Posterior cingulate gyrus (tissue), 11 donors: ENCODE results near the gene TREML1.

ENCODE experiments used
- DNase-seq, 10 donors: peaks; one replicate each; pipeline versions ENCODE4 v3.0.0 to v3.0.0-alpha.2; 2020 to 2021; ENCODE audit warnings: mixed read lengths in 3 of 10
- intact Hi-C: fragments of 100-400 bp; cut with DNase I; formaldehyde crosslinking; loops from one replicate; pipeline ENCODE4 v1.15.1; 2023

TREML1 gene

DNA sequence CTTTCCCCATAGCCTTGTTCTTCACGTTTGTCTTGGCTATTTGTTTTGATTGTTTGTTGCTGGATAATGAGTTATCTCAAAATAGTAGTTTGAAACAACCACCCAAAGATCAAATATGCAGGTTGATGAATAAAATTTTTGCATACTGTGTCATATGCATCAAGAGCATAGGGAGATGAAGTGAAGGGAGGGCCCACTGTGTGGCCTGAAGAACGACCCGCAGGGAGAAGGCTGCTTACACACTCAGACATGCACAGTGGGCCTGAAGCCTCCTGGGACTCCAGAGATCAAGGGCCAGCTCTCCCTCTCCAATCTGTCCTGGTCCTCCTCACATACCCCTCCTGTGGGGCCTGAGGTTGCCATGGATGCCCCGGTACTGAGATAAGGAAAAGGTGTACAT lies 25.0 kb upstream of the TREML1 start:
- no peak for DNase-seq
- intact Hi-C loops, result no loop called here

DNA sequence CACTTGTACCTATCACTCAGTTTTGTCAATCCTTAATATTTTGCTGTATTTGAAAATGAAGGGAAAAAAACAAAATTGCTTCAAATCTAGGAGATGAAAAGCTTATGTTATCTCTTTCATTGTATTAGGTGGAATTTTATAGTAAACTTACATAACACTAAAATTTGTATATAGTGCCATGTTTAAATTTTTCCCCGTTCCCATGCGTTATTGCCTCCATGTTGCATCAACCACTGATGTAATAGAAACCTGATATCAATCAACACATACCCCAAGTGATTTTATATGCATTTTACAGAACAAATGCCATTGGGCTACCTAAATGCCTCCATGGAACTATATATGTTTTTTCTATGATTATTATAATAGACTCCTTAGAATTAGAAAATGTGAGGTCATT lies 23.5 kb upstream of the TREML1 start:
- intact Hi-C loops, result no loop called here

DNA sequence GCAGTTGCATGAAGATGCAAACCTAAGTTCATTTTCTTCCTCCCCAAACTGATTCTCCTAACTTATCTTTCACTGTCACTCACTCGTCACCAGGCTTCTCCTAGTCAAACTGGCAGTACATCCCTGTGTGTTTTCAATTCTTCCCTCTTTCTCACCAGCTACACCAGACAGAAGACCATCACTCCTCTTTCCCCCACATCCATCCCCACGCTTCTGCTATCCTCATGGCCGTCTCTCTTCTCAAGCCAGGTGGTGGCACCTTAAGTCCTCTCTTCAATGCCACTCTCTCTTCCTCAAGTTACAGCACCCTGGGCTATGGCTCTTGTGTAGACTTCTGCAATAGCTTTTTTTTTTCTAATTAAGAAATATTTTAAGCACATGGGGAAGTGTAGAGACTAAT lies 23.1 kb upstream of the TREML1 start:
- no peak for DNase-seq
- intact Hi-C loops, result no loop called here

More for the DNA sequence above, 23.5 kb upstream of the TREML1 start:
- DNase-seq, result no peak

DNA sequence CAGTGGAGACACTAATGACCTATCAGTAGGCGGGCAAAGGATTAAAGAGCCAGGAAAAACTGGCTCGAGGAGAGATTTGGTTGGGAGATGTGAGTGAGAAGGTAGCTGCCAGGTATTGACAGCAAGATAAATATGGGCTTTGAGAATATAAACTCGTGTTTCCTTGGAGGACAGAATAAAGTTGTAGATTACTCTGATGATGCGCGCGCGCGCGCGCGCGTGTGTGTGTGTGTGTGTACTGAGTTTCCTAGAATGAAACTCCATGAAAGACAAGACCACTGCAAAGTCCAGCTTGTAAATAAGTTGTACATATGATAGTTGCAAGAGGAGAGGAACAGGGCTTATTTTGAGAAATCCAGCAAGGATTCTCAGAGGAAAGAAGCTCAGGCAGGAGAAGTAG lies 22.0 kb upstream of the TREML1 start:
- no peak for DNase-seq
- intact Hi-C loops, result no loop called here

DNA sequence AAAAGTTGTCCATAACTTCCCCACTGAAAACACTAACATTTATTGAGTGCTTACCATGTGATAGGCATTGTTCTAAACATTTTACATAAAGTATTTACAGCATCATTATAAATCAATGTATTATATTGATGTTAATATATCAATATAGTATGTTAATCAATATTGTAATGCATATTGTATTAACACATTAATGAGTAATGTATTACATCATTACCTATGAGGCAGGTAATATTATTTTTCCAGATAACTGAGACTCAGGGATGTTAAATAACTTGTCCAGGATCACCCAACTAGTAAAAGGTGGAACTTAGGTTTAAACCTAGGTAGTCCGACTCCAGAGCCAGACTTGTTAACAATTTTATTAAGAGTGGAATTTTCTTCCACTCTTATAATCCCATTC lies 20.9 kb upstream of the TREML1 start:
- intact Hi-C loops, result no loop called here
- DNase-seq, result no peak

DNA sequence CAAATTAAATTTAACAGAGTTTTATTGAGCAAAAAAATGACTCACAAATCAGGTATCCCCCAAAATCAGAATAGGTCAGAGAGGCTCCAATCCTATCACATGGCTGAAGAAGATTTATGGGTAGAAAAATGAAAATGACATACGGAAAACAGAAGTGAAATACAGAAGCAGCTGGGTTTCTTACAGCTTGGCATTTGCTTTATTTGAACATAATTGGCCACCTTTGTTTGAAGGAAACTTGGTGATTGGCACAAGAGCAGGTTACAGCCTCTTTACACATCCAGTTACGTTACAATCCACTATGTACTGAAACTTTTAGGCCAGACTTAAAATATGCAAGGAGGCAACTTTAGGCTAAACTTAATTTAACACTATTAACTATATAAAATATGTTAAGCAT lies 20.5 kb upstream of the TREML1 start:
- DNase-seq, result no peak
- intact Hi-C loops, result no loop called here

DNA sequence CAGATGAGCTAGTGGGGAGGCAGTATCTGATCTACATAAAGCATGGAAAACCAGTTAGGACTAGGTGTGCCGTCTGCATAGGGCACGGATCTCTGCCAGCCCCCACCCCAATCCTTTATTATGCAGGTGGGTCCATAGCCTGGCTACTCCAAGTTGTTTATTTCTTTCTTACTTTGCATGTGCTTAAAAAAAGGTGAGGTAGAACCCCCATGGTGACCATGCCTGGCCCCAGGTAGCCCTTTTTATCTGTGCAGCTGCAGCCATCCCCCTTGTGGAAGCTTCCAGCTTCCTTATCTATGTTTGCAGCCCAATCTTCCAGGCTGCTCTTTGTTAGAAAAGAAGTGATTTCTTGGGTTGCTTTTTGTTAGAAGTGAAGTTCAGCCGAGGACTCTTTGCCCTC lies 17.8 kb upstream of the TREML1 start:
- DNase-seq, result no peak
- intact Hi-C loops, result no loop called here

DNA sequence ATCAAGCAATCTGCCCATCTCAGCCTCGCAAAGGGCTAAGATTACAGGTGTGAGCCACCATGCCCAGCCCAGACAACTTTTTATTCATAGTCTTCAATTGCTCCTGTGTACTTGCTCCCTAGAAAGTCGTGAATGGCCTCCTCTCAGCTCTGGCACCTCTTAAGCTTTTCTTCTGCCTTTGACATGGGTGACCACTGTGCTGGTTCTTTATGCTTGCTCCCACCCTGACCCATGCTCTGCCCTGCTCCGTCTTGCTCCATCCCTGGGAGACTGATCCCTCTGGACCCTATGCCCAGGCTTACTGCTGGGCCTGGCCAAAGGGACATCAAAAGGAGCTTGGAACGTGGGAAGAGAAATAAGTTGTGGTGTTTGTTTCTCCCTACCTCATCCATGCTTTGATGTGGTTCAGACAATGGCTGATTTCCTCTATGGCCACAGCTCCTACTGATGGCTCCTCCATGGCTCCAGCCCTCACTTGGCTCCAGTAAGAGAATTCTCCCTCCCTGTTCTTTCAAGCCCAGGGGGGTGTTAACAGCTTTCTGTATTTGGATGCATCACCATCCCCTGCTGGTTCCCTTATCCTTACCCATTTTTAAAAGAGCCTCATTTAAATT lies 16.5 kb upstream of the TREML1 start:
- intact Hi-C loops, result no loop called here

DNA sequence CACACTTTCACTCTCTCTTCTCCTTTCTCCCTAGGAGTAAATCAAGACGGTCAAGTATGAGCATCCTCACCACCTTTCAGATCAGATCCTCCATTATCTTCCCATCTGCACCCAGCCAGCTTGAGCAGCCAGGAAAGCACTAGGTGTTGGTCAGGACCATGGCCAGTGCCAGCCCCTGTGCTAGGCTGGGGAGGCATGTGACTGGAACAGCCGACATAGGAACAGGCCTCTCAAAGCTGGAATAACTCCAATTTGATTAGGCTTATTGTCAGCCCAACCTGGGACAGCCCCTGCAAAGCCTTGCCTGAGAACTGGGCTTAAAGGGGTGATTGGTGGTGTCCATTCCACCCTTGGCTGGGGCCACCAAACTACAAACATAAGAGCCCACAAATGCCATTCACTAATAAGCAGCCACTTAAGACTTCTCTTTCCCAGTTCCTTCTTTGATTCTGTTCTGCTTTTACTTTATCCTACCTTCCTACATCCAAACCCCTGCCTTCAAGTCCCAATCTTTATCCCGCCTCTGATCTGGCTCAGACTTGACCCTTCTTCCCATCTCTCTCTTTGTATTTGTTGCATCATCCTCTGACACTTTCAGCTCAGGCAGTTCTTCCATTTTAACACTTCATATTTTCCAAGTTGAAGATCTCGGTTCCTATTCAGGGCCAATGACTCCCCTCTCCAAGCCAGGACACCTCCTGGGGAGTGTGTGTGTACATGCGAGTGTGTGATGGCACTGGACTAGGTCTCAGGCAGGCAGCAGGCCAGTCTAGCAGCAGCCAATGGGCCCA lies 13.2 kb upstream of the TREML1 start:
- intact Hi-C loops, result no loop called here
- DNase-seq, result peak in 1 of 10 donors; percentile 51

More for the DNA sequence above, 16.5 kb upstream of the TREML1 start:
- DNase-seq, result no peak

DNA sequence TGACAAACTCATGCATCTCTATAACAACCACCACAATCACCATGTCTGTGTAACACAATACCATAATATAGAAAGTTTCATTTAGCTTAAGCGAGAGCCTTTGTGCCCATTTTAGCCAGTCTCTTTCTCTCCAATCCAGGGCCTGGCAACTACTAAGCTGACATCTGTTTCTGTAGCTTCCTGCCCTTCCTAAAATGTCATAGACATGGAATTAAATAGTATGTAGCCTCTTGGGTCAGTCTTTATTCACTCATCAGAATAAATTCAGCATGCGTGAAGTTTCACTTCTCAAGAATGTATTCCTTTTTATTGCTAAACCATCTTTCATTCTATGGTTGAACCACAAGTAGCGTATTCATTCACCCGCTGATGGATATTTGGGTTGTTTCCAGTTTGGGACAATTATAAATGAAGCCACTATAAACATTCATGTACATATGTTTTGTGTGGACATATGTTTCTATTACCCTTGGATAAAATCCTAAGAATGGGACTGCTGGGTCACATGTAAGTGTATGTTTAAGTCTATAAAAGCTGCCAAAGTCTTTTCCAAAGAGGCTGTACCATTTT lies 10.5 kb upstream of the TREML1 start:
- intact Hi-C loops, result no loop called here

DNA sequence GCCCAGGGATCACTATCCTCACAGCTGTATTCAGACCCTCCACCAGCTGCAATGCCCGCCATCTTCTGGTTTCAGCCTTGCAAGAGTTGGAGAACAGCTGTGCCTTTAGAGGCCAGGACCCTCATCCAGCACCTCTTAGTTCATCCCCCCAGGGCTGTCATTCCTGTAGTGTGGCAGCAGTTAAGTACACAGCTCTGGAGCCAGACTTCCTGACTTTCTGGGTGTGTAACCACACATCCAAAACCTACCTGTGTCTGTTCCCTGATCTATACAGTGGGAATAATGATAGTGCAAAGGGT lies 9.2 kb upstream of the TREML1 start:
- intact Hi-C loops, result no loop called here
- no peak for DNase-seq

More for the DNA sequence above, 10.5 kb upstream of the TREML1 start:
- DNase-seq, result no peak

DNA sequence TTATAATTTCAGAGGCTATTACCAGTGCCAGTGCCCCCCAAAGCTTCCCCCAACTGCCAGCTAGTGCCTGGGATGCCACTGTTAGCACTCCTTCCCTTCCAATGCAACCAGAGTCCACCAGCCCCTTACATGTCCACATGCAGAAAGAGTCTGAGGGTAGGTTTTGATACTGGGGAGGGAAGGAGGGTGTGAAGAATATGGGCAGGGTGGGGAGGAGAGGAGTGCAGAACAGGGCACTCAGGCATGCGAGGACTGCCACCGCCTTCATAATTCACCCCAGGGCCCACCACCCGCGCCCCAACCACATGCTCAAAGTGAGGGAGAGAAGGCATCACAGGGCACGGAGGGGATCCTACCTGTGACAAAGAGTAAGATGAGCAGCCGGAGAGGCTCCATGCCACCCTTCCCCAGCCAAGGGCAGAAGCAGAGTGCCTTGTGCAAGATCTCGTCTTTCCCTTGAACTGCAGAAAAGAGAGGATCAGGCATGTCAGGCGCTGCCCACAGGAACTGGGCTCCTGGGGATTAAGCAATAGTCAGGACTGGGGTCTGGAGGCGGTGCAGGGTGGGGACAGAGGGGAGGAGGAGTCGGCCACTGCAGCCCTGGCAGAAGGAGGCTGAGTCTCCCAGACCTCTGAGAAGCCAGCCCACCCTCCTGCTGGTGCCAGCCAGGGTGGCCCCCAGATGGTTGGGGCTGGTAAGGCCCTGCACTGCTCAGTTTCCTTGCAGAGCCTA lies 8.7 kb upstream of the TREML1 start, which contains the start of gene TREM2:
Gene TREM2 (minus strand): TSS at position 430 of the 732 bp plus-strand sequence. CDS start 34 bp downstream, at position 396.
- intact Hi-C loops, result no loop called here
- peak in 1 of 10 donors; percentile 70 for DNase-seq

DNA sequence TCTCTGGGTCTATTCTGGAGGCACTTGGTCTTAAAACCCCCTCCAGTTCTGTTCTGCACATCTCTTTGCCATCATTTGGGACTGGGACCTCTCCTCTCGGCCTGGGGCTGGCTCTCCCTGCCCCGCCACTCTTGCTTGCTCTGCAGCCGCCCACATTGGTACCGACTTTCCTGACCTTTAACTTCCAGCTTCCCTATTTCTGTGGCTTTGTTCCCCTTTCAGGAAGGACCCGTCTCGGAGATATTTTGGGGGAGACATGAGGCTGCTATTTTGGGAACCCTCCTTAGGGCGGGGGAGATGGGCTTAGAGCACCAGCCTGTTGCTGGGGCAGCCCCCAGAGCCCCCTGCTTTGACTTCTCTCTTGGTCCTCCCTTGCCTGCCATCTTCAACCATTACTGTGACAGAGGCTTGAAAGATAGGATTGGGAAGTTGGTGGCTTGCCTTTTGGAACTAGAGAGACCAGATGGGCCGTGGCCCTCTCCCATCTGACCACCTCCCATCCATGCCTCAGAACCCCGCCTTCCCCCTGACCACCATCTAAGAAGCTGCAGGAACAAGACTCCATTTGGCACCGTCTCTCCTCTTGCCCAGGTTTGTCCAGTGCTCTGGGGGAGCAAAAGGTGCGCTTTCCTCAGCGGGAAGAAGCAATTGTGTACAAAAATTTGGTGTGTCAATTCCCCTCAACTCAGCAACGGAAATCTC lies 7.9 kb upstream of the TREML1 start:
- DNase-seq, result peak in 1 of 10 donors; percentile 75
- intact Hi-C loops, result no loop called here

DNA sequence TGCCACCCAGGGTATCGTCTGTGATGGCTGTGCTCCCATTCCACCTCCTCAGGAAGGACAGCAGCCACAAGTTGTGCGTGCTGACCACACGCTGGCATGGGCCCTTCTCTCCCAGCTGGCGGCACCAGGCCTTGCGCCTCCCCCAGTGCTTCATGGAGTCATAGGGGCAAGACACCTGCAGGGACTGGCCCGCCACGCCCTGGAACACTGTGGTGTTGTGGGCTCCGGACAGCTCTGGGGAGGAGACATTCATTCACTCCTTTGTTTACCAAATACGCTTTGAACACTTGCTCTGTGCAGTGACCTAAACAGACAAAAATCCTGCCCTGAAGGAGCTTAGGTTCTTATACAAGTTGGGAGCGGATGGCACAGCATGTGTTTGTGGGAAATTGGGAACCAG lies 7.2 kb upstream of the TREML1 start:
- no peak for DNase-seq
- intact Hi-C loops, result no loop called here

DNA sequence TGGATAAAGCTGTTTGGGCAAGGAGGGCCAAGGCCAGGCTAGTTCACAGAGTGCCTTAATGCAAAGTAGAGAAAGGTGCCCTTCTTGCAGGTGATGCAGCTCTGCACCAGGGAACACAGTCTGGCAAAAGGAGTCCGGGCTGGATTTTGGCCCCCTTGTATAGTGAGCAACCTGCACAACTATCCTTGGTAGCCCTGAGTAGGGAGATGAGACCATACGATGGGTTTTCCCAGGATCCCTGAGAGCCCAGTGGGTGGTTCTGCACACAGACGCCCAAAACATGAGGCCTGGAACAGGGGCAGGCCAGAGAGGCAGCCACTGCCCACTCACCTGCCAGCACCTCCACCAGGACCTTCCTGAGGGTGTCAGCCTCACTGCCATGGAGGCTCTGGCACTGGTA lies 6.8 kb upstream of the TREML1 start:
- intact Hi-C loops, result no loop called here
- DNase-seq, result no peak

DNA sequence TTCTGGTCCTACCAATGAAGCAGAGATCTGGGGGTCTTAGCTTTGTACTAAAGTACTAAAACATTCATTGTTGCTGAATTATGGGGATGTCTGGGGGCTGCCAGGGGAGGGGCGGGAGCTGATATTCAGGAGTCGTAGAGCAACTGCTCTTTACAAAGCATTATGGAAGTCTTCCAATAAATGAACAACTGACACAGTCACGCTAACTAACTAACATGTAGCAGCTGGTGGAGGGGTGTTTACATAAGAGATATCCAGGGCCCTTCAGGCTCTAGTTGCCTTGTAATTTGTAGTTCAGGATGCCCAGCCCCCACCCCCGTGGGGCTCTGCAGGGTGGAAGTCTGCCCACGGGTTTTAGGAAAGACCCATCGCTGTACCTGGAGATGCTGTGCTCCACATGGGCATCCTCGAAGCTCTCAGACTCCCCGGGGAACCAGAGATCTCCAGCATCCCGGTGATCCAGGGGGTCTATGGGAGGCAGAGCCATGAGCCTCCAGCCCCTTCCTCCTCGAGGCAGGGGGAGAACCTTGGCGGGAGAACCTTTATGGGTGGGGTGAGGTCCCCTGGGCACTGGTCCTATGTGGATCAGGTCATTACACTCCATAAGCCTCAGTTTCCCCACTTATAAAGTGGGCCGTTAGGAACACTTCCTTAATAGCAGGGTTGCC lies 5.4 kb upstream of the TREML1 start:
- peak in 1 of 10 donors; percentile 56 for DNase-seq
- intact Hi-C loops, result no loop called here

DNA sequence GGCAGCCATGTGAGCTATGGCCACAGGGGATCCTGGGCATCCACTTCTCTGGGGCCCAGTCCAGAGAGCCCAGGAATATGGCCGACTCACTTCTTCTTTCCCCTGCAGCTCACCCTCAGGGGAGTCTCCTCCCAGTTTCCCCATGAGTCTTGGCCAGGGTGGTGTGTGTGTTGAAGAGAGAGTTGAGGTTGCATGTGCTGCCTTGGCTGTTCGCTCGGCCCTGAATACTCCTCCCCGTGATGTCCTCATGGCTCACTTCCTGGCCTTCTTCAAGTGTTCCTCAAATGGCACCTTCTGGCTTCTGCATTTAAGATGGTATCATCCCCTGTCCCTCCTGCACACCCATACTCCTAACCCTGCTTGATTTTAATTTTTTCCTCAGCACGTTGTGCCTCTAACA lies 3.2 kb upstream of the TREML1 start:
- peak in 1 of 10 donors; percentile 69 for DNase-seq
- intact Hi-C loops, result no loop called here

DNA sequence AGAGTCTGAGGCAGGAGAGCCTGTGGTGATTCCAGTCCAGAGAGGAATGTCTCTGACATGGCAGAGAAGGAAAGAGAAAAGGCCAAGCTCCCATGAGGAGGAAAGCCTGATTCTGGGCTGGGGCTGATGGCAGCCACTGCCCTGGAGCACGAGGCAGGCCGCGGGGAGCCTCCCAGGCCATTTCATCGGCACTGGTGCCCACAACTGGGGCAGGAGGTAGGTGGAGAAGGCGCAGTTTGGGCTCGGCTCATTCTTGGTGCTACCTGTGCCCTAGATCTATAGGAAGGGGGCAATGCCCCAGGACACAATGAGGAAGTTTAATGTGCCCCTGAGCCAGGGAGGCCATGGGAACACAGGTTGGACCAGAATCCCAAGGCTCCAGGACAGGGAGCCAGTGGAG lies 2.6 kb upstream of the TREML1 start:
- intact Hi-C loops, result no loop called here

DNA sequence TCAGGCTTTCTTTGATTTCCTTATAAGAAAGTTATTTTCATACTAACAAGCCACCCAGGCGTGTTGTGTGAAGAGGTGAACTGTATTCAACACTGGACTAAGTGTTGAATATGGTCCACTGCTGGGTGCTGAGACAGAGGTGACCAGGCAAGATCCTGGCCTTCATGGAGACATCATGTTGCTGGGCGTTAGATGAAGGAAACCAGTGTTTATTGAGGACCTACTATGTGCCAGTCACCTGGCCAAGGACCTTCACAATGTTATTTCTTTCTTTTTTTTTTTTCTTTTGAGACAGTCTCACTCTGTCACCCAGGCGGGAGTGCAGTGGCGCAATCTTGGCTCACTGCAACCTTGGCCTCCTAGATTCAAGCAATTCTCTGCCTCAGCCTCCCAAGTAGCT lies 1.9 kb upstream of the TREML1 start:
- intact Hi-C loops, result no loop called here
- no peak for DNase-seq

More for the DNA sequence above, 2.6 kb upstream of the TREML1 start:
- no peak for DNase-seq

DNA sequence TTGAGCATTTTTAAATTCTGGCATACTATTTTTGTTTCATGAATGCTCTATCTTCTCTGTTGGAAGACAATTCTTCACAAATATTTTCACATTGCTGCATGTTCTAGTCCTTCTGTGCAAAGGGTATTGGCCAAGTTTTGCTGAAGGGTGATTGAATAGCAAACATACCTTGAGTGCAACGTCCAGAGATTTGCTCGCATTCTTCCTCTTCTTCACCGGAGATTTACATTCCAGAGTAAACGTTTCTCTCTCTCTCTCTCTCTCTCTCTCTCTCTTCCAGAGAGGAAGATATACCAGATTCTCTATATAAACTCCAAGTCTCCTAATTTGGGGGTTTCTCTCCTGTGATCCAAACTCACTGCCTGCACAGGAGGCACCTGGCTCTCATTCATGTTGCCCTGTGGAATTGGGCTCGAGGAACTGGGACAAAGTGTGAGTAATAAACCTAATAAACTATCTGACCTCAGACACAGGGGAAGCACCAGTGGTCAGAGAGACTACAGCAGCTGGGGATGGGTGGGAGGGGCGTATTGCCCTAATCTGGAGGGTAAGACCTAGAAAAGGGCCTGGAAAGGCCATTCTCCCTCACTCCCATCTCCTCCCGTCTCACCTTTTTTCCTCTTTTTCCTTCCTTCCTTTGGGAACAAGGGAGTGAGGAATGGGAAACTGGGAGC lies 1.1 kb upstream of the TREML1 start:
- DNase-seq, result no peak
- intact Hi-C loops, result no loop called here
